NCI-H748 (cell line): ENCODE measurements around the gene KIF5C.

ENCODE experiments used
- DNase-seq: peaks from one replicate; lab custom pipeline; 2025; ENCODE audit not compliant: unreplicated experiment; lab: John Stamatoyannopoulos, UW

Gene KIF5C

GRCh38 chr2:148922776-148923475 lies 47.9 kb downstream of the KIF5C start:
- no peak for DNase-seq

- no peak for DNase-seq
These were observed 49.6 kb downstream of the KIF5C start for GRCh38 chr2:148924514-148925178.

- peak; percentile 42 for DNase-seq
These were observed 51.4 kb downstream of the KIF5C start for GRCh38 chr2:148926291-148926961.

GRCh38 chr2:148926981-148927401 lies 52.0 kb downstream of the KIF5C start:
- peak; percentile 63 for DNase-seq

GRCh38 chr2:148928395-148928794 lies 53.4 kb downstream of the KIF5C start:
- peak; percentile 83 for DNase-seq

GRCh38 chr2:148930046-148930775 lies 55.2 kb downstream of the KIF5C start:
- DNase-seq: no peak

GRCh38 chr2:148932536-148932935 lies 57.5 kb downstream of the KIF5C start:
- no peak for DNase-seq

GRCh38 chr2:148933456-148933855 lies 58.4 kb downstream of the KIF5C start:
- no peak for DNase-seq

- no peak for DNase-seq
These were observed 60.8 kb downstream of the KIF5C start for GRCh38 chr2:148935791-148936190.

GRCh38 chr2:148936857-148937450 lies 61.9 kb downstream of the KIF5C start:
- peak; percentile 5 for DNase-seq

- DNase-seq: no peak
These were observed 64.2 kb downstream of the KIF5C start for GRCh38 chr2:148939271-148939670.

- no peak for DNase-seq
These were observed 68.1 kb downstream of the KIF5C start for GRCh38 chr2:148943097-148943496.

GRCh38 chr2:148944536-148944935 lies 69.5 kb downstream of the KIF5C start:
- DNase-seq: no peak

GRCh38 chr2:148947299-148947698 lies 72.3 kb downstream of the KIF5C start:
- DNase-seq: no peak

- DNase-seq: no peak
These were observed 73.8 kb downstream of the KIF5C start for GRCh38 chr2:148948868-148949267.

GRCh38 chr2:148949348-148949747 lies 74.3 kb downstream of the KIF5C start:
- no peak for DNase-seq

- no peak for DNase-seq
These were observed 77.6 kb downstream of the KIF5C start for GRCh38 chr2:148952621-148953020.

- no peak for DNase-seq
These were observed 78.4 kb downstream of the KIF5C start for GRCh38 chr2:148953426-148953825.

- DNase-seq: no peak
These were observed 79.5 kb downstream of the KIF5C start for GRCh38 chr2:148954536-148954935.

GRCh38 chr2:148955798-148956197 lies 80.8 kb downstream of the KIF5C start:
- no peak for DNase-seq

GRCh38 chr2:148957023-148957422 lies 82.0 kb downstream of the KIF5C start:
- no peak for DNase-seq
